H9 (cell line): Measurements from ENCODE around the gene RAB25. TPM values are rescaled to one million over a fixed set of nuclear protein-coding genes. Genes with fewer than 3 reads are reported as not detected.

Experiments
- DNase-seq: peaks from one replicate; pipeline ENCODE4 v3.0.0-alpha.2; 2017
- H2AFZ ChIP-seq: one replicate; pipeline ENCODE4 v1.6.1; 2013; ENCODE audit warnings: mild to moderate bottlenecking, low read length, control low read depth, moderate library complexity
- H2AK5ac ChIP-seq: 2 replicates; pipeline ENCODE4 v1.6.1; 2013; ENCODE audit warnings: low read length, control low read depth, mixed read lengths; ENCODE audit not compliant: insufficient read length
- H2BK120ac ChIP-seq: one replicate; pipeline ENCODE4 v1.6.1; 2013; ENCODE audit warnings: low read depth, mild to moderate bottlenecking, low read length, control low read depth, inconsistent platforms; ENCODE audit not compliant: poor library complexity, severe bottlenecking
- H2BK12ac ChIP-seq: 2 replicates; pipeline ENCODE4 v1.6.1; 2013; ENCODE audit warnings: low read length, control low read depth, mixed read lengths, low read depth; ENCODE audit not compliant: insufficient read length
- H2BK15ac ChIP-seq: 2 replicates; pipeline ENCODE4 v1.6.1; 2013; ENCODE audit warnings: low read depth, low read length, control low read depth
- H2BK20ac ChIP-seq: one replicate; pipeline ENCODE4 v1.6.1; 2013; ENCODE audit warnings: low read depth, mild to moderate bottlenecking, low read length, control low read depth, inconsistent platforms; ENCODE audit not compliant: poor library complexity, severe bottlenecking
- H2BK5ac ChIP-seq: 2 replicates; pipeline ENCODE4 v1.6.1; 2013; ENCODE audit warnings: low read length, control low read depth, mixed read lengths; ENCODE audit not compliant: insufficient read length
- H3K14ac ChIP-seq: 2 replicates; pipeline ENCODE4 v1.6.1; 2013; ENCODE audit warnings: low read length, control low read depth; ENCODE audit not compliant: insufficient read depth
- H3K18ac ChIP-seq: 2 replicates; pipeline ENCODE4 v1.6.1; 2013; ENCODE audit warnings: low read depth, mild to moderate bottlenecking, mixed read lengths, low read length, control low read depth; ENCODE audit not compliant: insufficient read length
- H3K23ac ChIP-seq: 2 replicates; pipeline ENCODE4 v1.6.1; 2013; ENCODE audit warnings: low read length, control low read depth, mixed read lengths, low read depth; ENCODE audit not compliant: insufficient read length
- H3K23me2 ChIP-seq: 2 replicates; pipeline ENCODE4 v1.6.1; 2013; ENCODE audit warnings: low read depth, mild to moderate bottlenecking, mixed read lengths, low read length, control low read depth; ENCODE audit not compliant: insufficient read length, poor library complexity, severe bottlenecking
- H3K27ac ChIP-seq: 2 replicates; pipeline ENCODE4 v1.5.1; 2013; ENCODE audit warnings: low read length, control low read depth, mixed read lengths, low read depth; ENCODE audit not compliant: insufficient read length
- H3K27me3 ChIP-seq: 2 replicates; pipeline ENCODE4 v1.6.1; 2013; ENCODE audit warnings: low read length, control low read depth, inconsistent platforms; ENCODE audit not compliant: insufficient read depth
- H3K4ac ChIP-seq: 2 replicates; pipeline ENCODE4 v1.6.1; 2013; ENCODE audit warnings: low read depth, mild to moderate bottlenecking, control low read depth, inconsistent platforms, low read length, moderate library complexity
- H3K4me1 ChIP-seq: 2 replicates; pipeline ENCODE4 v1.6.1; 2013; ENCODE audit warnings: low read length, control low read depth, inconsistent platforms; ENCODE audit not compliant: insufficient read depth
- H3K4me2 ChIP-seq: 2 replicates; pipeline ENCODE4 v1.6.1; 2013; ENCODE audit warnings: low read length, control low read depth, mixed read lengths; ENCODE audit not compliant: insufficient read length, insufficient read depth
- H3K56ac ChIP-seq: 2 replicates; pipeline ENCODE4 v1.6.1; 2013; ENCODE audit warnings: low read depth, mild to moderate bottlenecking, mixed read lengths, low read length, control low read depth; ENCODE audit not compliant: insufficient read length
- H3K79me1 ChIP-seq: 2 replicates; pipeline ENCODE4 v1.6.1; 2013; ENCODE audit warnings: low read depth, mild to moderate bottlenecking, moderate library complexity, low read length, control low read depth, inconsistent platforms; ENCODE audit not compliant: insufficient read depth, poor library complexity, severe bottlenecking
- H3K79me2 ChIP-seq: 2 replicates; pipeline ENCODE4 v1.6.1; 2013; ENCODE audit warnings: low read length, control low read depth, inconsistent platforms; ENCODE audit not compliant: insufficient read depth
- H3K9ac ChIP-seq: 2 replicates; pipeline ENCODE4 v1.6.1; 2013; ENCODE audit warnings: low read length, control low read depth, mixed read lengths; ENCODE audit not compliant: insufficient read length; ENCODE audit errors: extremely low read depth
- H3K9me3 ChIP-seq: one replicate; pipeline ENCODE4 v1.6.1; 2013; ENCODE audit warnings: low read depth, low read length, inconsistent platforms; ENCODE audit not compliant: control insufficient read depth
- H3T11ph ChIP-seq: one replicate; pipeline ENCODE4 v1.6.1; 2013; ENCODE audit warnings: mild to moderate bottlenecking, low read length, control low read depth, inconsistent platforms
- H4K20me1 ChIP-seq: one replicate; pipeline ENCODE4 v1.6.1; 2013; ENCODE audit not compliant: control insufficient read depth, insufficient read length, insufficient read depth
- H4K5ac ChIP-seq: 2 replicates; pipeline ENCODE4 v1.6.1; 2013; ENCODE audit warnings: low read depth, mild to moderate bottlenecking, mixed read lengths, low read length, control low read depth; ENCODE audit not compliant: insufficient read length
- H4K8ac ChIP-seq: replicated peaks from 2 replicates; pipeline ENCODE4 v1.6.1; 2013; ENCODE audit warnings: low read length, control low read depth, mixed read lengths, low read depth; ENCODE audit not compliant: insufficient read length
- H4K91ac ChIP-seq: 2 replicates; pipeline ENCODE4 v1.6.1; 2013; ENCODE audit warnings: low read depth, mild to moderate bottlenecking, moderate library complexity, mixed read lengths, low read length, control low read depth; ENCODE audit not compliant: insufficient read length
- H3K27ac Mint-ChIP-seq, 3 experiments: 2 replicates in 2 of 3; 3 replicates in 1 of 3; pipeline ENCODE4 v1.8.0; 2020 to 2021; ENCODE audit warnings: mixed read lengths in 3 of 3, mild to moderate bottlenecking in 1 of 3, moderate library complexity in 1 of 3
- H3K27me3 Mint-ChIP-seq: 2 replicates; pipeline ENCODE4 v1.8.0; 2021; ENCODE audit warnings: low read depth, mild to moderate bottlenecking, moderate library complexity, mixed read lengths
- H3K36me3 Mint-ChIP-seq, 3 experiments: 2 replicates in 2 of 3; 3 replicates in 1 of 3; pipeline ENCODE4 v1.8.0; 2020 to 2021; ENCODE audit warnings: low read depth in 3 of 3, mixed read lengths in 3 of 3; ENCODE audit not compliant: insufficient read depth in 1 of 3
- H3K4me1 Mint-ChIP-seq, 2 experiments: 2 replicates each; pipeline ENCODE4 v1.8.0; 2020; ENCODE audit warnings: mixed read lengths in 2 of 2
- H3K4me3 Mint-ChIP-seq, 2 experiments: 2 replicates in 1 of 2; 3 replicates in 1 of 2; pipeline ENCODE4 v1.8.0; 2020 to 2021; ENCODE audit warnings: mild to moderate bottlenecking in 2 of 2, mixed read lengths in 2 of 2, moderate library complexity in 1 of 2
- H3K9me3 Mint-ChIP-seq, 2 experiments: 2 replicates in 1 of 2; 3 replicates in 1 of 2; pipeline ENCODE4 v1.8.0; 2020; ENCODE audit warnings: mild to moderate bottlenecking in 2 of 2, mixed read lengths in 2 of 2, moderate library complexity in 1 of 2
- WGBS: extraction: QIAGEN DNeasy Blood & Tissue Kit; methylation state at CpG from one replicate; pipeline ENCODE4 v1.1.7; 2013; ENCODE audit warnings: missing lambda C conversion rate, low lambda C conversion rate, mixed read lengths; ENCODE audit not compliant: insufficient read length; ENCODE audit errors: extremely low coverage; 5-methylcytosine and 5-hydroxymethylcytosine counted together
- total RNA-seq: library from RNA; stranded (reverse); gene quantifications from 2 replicates; pipeline ENCODE4 v1.2.1, GENCODE V29; 2021
- TF ChIP-seq, protein P1 (sequence below): fragments of 200-600 bp; sonication (generic); conservative IDR thresholded peaks from 3 replicates; pipeline ENCODE4 v1.8.0; 2021; ENCODE audit warnings: antibody characterized with exemption, mild to moderate bottlenecking

RAB25 gene
- total RNA-seq, 1 experiment from 2014 or later = 43.1 TPM

DNA sequence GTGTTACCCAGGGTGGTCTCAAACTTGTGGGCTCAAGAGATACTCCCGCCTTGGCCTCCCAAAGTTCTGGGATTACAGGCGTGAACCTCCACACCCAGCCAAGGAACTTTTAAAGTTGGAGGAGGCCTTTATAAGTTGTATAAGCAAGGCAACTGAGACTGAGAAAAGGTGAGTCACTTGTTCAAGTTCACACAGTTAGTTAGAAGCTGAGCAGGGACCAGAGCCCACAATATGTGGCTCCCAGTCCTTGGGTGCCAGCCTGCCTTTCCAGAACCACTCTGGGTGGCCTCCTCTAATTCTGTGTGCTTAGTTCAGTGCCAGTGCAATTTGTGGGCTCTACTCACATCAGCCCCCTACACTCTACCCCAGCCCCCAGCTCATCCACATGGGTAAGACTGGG lies 3.7 kb downstream of the RAB25 start:
- no peaks in the 10 kb centered on the region; a peak in 1 of 5 replicates for H3K9me3 Mint-ChIP-seq
- no peak for DNase-seq
- Histone ChIP-seq H3K4me1 (no peaks in the 10 kb centered on the region), H3K79me2 (no peaks in the 10 kb centered on the region), H3K9ac (no peak overlapping the region), H2AK5ac (no peak overlapping the region), H3K27me3 (no peaks in the 10 kb centered on the region), H3K14ac (no peak overlapping the region), H3K4ac (no peak overlapping the region), H2BK15ac (no peak overlapping the region), H2BK120ac (no peak overlapping the region), H3K4me2 (no peak overlapping the region), H3K23ac (no peak overlapping the region), H4K8ac (no peak overlapping the region), H3T11ph (no peak overlapping the region), H3K27ac (no peak overlapping the region), H3K18ac (no peak overlapping the region), H4K20me1 (no peaks in the 10 kb centered on the region), H4K5ac (no peak overlapping the region), H2BK12ac (no peak overlapping the region), H2BK5ac (no peak overlapping the region), H3K9me3 (no peaks in the 10 kb centered on the region), H3K56ac (no peak overlapping the region), H3K23me2 (peaks cover 4% of the 10 kb centered on the region), H3K79me1 (no peaks in the 10 kb centered on the region), H2AFZ (no peak overlapping the region), H2BK20ac (no peak overlapping the region), H4K91ac (no peak overlapping the region)
- no CpG with 5 or more reads among the region's 2 CpGs for WGBS
- peaks cover 4 to 17% (median 13%) of the 10 kb centered on the region in 3 experiments; a peak in 6 of 7 replicates for H3K36me3 Mint-ChIP-seq
- peaks cover 1% of the 10 kb centered on the region for H3K27me3 Mint-ChIP-seq
- H3K4me1 Mint-ChIP-seq = peaks cover 38 to 57% of the 10 kb centered on the region in 2 experiments
- TF ChIP-seq, protein P1, sequence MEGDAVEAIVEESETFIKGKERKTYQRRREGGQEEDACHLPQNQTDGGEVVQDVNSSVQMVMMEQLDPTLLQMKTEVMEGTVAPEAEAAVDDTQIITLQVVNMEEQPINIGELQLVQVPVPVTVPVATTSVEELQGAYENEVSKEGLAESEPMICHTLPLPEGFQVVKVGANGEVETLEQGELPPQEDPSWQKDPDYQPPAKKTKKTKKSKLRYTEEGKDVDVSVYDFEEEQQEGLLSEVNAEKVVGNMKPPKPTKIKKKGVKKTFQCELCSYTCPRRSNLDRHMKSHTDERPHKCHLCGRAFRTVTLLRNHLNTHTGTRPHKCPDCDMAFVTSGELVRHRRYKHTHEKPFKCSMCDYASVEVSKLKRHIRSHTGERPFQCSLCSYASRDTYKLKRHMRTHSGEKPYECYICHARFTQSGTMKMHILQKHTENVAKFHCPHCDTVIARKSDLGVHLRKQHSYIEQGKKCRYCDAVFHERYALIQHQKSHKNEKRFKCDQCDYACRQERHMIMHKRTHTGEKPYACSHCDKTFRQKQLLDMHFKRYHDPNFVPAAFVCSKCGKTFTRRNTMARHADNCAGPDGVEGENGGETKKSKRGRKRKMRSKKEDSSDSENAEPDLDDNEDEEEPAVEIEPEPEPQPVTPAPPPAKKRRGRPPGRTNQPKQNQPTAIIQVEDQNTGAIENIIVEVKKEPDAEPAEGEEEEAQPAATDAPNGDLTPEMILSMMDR = no peak
- H3K27ac Mint-ChIP-seq = no peak overlapping the region
- H3K4me3 Mint-ChIP-seq = no peak overlapping the region
